Erythroblast (primary cell): ENCODE measurements around the gene ADH7.

Experiments used
- GATA1 ChIP-seq: IDR thresholded peaks from 2 replicates; pipeline ENCODE4 v1.6.1; 2011; ENCODE audit warnings: low read depth, mild to moderate bottlenecking, control low read depth, low read length, moderate library complexity
- POLR2A ChIP-seq: IDR thresholded peaks from 2 replicates; pipeline ENCODE4 v1.6.1; 2011; ENCODE audit warnings: mild to moderate bottlenecking, low read length

GRCh38 chr4:99437723-99438404 lies 2.7 kb upstream of the ADH7 start:
- TF ChIP-seq POLR2A (no peak), GATA1 (no peak)
